HG02642 (cell line): ENCODE results near the gene SLBP.
"Not testable (repeated sequence)": the region's sequence is repeated elsewhere in the genome, so short reads cannot be mapped to it uniquely, and the experiment has no call there.

Experiments
- ATAC-seq: cut with Tn5 transposase; IDR thresholded peaks from one replicate; pipeline ENCODE4 v1.9.1; 2021; ENCODE audit warnings: mild to moderate bottlenecking; ENCODE audit not compliant: unreplicated experiment, poor library complexity

The SLBP gene

GRCh38 chr4:1683261-1683735, 28.8 kb downstream of the SLBP start:
- ATAC-seq, result no peak

GRCh38 chr4:1682860-1683259, 29.3 kb downstream of the SLBP start:
- ATAC-seq, result no peak

GRCh38 chr4:1678244-1678643, 33.9 kb downstream of the SLBP start:
- ATAC-seq, result no peak

GRCh38 chr4:1676605-1677525, 35.3 kb downstream of the SLBP start:
- ATAC-seq, result no peak

DNA sequence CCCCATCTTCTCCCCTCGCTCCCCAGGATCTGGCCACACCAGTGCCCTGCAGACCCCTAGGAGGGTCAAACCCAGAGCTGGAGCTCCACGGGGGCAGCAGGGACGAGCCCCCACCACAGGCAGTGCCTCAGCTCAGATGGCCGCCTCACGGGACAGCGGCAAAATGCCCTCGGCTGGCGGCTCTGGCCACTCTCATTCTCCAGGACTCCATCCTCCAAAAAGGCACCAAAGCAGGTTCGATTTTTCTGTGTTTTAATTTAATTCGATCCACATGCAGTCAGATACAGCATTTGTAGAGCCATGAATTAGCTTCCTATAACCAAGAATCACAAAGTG, 36.3 kb downstream of the SLBP start:
- ATAC-seq, result no peak

- ATAC-seq, result no peak
These were observed 36.9 kb downstream of the SLBP start for GRCh38 chr4:1675136-1675801.

DNA sequence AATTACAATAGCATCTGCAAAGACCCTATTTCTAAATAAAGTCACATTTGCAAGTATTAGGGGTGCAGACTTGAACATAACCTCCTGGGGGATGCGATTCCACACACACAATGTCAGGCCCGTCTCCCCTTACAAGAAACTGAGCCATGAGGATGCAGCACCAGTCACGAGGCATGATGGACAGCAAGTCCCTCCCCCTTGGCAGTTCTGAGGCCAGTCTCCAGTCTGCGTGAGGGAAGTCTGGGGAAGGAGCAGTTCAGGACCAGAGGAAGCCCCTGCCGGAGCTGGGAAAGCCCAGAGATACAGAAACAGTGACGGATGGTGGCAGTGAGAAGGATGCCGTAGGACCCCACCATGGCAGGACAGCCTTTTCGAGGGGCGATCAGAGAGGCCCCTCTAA, 37.4 kb downstream of the SLBP start:
- ATAC-seq, result no peak

GRCh38 chr4:1673671-1674070, 38.4 kb downstream of the SLBP start:
- ATAC-seq, result no peak

GRCh38 chr4:1671011-1671410, 41.1 kb downstream of the SLBP start:
- not testable (repeated sequence) for ATAC-seq

DNA sequence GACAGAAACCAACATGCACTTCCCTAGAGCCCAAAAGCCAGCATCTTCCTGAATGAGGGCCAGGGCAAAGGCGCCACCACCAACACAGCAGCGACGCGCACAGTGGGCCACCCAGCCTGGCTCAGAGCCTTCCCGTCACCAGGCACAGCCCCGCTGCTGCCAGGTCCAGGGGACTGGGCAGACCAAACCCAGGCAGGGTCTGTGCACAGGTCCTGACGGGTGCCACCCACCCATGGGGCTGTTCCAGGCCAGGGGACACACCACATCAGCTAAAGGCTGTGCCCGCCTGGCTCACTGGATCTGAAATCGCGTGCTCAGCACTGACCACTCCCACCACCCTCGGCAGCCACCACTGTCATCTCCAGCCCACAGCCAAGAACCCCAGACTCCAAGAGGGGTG, 41.8 kb downstream of the SLBP start:
- ATAC-seq, result no peak

DNA sequence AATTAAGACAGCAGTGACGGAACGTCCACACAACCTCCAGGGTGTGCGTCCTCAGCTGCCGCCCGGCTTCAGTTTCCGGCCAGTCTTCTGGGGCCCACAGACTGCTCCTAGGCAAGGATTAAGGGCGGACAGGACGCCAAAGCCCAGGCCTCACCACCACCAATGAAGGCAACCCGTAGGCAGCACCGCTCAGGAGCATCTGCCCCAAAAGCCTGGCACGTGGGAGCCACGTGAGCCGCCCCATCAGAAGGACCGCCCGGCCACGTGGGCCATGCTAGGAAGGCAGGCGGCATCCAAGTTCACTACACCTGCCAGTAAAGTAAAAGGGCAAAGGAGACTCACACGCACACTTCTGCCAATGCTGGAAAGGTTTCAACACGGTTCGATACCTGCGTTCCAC, 42.3 kb downstream of the SLBP start:
- no peak for ATAC-seq

DNA sequence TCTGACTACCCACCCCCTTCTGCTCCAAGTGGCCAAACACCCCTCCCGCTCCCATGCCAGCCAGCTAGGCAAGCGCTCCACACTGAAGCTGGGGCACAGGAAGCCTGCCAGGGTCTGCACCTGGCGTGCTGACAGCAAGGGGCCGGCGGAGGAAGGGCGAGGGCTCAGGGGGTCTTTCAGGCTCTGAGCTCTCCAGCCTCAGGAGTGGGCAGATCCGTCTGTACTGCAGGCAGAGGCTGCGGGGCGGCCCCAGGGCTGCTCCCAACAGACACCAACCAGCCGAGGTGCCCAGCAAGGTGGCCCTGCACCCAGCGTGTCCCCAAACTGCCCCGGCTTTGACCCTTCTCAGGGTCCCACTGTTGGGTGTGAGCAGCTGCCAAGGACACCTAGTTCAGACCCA, 42.8 kb downstream of the SLBP start:
- ATAC-seq, result no peak

DNA sequence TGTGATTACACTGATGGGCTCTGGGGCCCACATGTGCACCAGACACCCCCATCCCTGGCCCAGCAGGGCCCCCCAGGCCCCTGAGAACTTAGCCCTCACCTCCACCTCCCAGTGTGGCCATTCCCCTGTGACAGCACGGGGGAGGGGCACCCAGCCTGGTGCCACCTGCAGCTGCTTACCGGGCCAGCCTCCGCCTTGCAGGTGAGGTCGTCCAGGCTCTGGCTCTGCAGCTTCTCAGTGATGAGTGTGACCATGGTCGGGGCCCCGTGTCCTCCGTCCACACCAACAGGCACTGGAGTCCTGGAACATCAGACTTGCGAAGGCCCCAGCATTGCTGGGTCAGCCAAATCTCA, 43.7 kb downstream of the SLBP start:
- no peak for ATAC-seq

GRCh38 chr4:1667273-1667672, 44.8 kb downstream of the SLBP start:
- ATAC-seq, result no peak

DNA sequence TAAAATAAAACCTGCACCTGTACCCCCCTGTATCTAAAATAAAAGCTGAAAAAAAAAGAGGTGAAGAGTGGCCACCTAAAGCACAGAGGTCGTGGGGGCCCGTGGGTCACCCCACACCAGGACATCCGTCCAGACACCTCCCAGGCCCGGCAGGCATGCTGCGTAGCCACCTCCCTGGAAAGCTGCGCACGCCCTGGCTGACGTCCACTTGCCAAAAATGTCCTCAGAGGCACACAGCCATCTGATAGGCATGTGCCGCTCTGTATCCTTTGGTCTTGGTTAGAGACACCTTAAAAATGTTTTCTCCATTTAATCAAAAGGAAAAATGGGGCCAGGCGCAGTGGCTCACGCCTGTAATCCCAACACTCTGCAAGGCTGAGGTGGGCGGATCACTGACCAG, 45.7 kb downstream of the SLBP start:
- ATAC-seq, result no peak

GRCh38 chr4:1664141-1664540, 48.0 kb downstream of the SLBP start:
- no peak for ATAC-seq

- ATAC-seq, result no peak
These were observed 48.6 kb downstream of the SLBP start for GRCh38 chr4:1663549-1663948.

GRCh38 chr4:1661695-1662094, 50.4 kb downstream of the SLBP start:
- ATAC-seq, result no peak

- ATAC-seq, result no peak
These were observed 51.0 kb downstream of the SLBP start for GRCh38 chr4:1660948-1661677.

DNA sequence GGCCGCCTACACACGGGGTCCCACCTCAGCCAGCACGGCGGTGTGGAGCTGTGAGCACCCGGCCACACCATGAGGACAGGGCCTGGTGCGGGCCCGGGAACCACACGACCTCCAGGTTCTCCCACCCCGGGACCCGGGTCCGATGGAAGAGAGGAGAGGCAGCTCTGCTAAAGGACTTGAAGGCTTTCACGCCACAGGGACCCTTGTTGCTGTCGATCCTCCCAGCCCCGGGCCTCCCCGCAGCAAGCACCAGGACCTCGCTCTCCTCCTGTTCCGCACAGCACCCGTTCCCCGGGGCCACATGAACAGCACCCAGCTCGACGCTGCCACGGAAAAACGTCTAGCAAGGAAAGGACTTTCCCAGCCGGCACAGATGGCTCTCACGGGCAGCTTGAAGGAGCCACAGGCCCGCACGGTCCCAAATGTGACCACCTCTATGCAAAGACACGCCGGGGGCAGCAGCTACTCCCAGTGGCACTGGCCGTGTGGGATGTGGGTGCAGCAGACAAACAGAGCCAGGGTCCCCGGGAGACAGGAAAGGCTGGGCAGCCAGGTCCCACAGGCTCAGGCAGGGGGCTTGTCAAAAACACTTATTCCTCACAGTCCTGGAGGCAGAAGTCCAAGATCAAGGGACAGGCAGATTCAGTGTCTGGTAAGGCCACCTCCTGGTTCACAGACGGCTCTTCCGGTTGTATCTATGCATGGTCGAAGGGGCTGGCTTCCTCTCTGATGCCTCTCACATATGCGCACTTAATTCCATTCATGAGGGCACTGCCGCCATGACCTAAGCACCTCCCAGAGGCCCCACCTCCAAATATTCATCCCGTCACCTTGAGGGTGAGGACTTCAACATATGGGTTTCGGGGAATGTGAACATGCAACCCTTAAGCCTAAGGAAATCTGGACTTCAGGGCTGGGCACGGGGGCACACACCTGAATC, 52.7 kb downstream of the SLBP start:
- ATAC-seq, result no peak
